Endothelial cell of umbilical vein (primary cell): Measurements from ENCODE around the gene COL13A1. TPM values are rescaled to one million over a fixed set of nuclear protein-coding genes. Genes with fewer than 3 reads are reported as not detected.

Experiments used
- BruUV-seq: library from RNA; stranded (reverse); fragments of 400-500 nt; replicated peaks from 2 replicates; lab custom pipeline; 2021; lab: Mats Ljungman, UMichigan
- CTCF ChIA-PET: fragments of 300-600, 350-600 bp; sonication (Branson Sonifier 250); formaldehyde crosslinking; loops from one replicate; lab custom pipeline; 2021; ENCODE audit warnings: antibody characterized with exemption, inconsistent platforms; lab: Charles Lee
- POLR2A ChIA-PET: fragments of 300-600, 350-600 bp; sonication (Branson Sonifier 250); formaldehyde crosslinking; loops from one replicate; lab custom pipeline; 2021; ENCODE audit warnings: antibody characterized with exemption, inconsistent platforms; lab: Charles Lee
- DNase-seq: peaks from one replicate; pipeline ENCODE4 v3.0.0-alpha.2; 2011; ENCODE audit warnings: low read depth, low spot score
- FAIRE-seq: peaks from 2 replicates; lab custom pipeline; 2011; peaks lifted over from hg19 to GRCh38; lab: Jason Lieb, UNC
- H2AFZ ChIP-seq: 2 replicates; pipeline ENCODE4 v1.6.0; 2012; ENCODE audit warnings: low read depth, low read length, control low read depth, inconsistent platforms
- H3K27ac ChIP-seq: 2 replicates; pipeline ENCODE4 v1.5.1; 2011; ENCODE audit warnings: low read depth, mild to moderate bottlenecking, control low read depth, low read length, moderate library complexity; ENCODE audit not compliant: insufficient read depth
- H3K27me3 ChIP-seq, 2 experiments: 2 replicates each; pipeline versions ENCODE4 v1.6.0 to v1.6.1; 2011; ENCODE audit warnings: low read length in 2 of 2, mixed read lengths in 1 of 2; ENCODE audit not compliant: control insufficient read depth in 2 of 2, insufficient read depth in 2 of 2
- H3K36me3 ChIP-seq, 2 experiments: 2 replicates in 1 of 2; 3 replicates in 1 of 2; pipeline ENCODE4 v1.5.1; 2011; ENCODE audit warnings: low read length in 2 of 2, mild to moderate bottlenecking in 1 of 2, moderate library complexity in 1 of 2; ENCODE audit not compliant: control insufficient read depth in 2 of 2, insufficient read depth in 2 of 2; ENCODE audit errors: extremely low read depth in 1 of 2
- H3K4me1 ChIP-seq: 3 replicates; pipeline ENCODE4 v1.5.1; 2011; ENCODE audit warnings: mild to moderate bottlenecking, low read length; ENCODE audit not compliant: control insufficient read depth, insufficient read depth; ENCODE audit errors: extremely low read depth
- H3K4me2 ChIP-seq: 2 replicates; pipeline ENCODE4 v1.6.1; 2011; ENCODE audit warnings: low read length, control low read depth, mixed read lengths; ENCODE audit not compliant: insufficient read depth
- H3K4me3 ChIP-seq, 3 experiments: fragments of 200-600 bp in 1 of 3; sonication (generic), shearing (Covaris generic) in 1 of 3; replicated peaks in 1 of 3; 2 replicates each; pipeline ENCODE4 v1.5.1; 2011 to 2016; ENCODE audit warnings: control low read depth in 3 of 3, low read length in 3 of 3, mild to moderate bottlenecking in 2 of 3, inconsistent platforms in 1 of 3, low read depth in 1 of 3, moderate library complexity in 1 of 3; ENCODE audit not compliant: insufficient read depth in 1 of 3
- H3K79me2 ChIP-seq: 2 replicates; pipeline ENCODE4 v1.6.0; 2012; ENCODE audit warnings: low read length, inconsistent platforms; ENCODE audit not compliant: control insufficient read depth, insufficient read depth
- H3K9ac ChIP-seq: replicated peaks from 2 replicates; pipeline ENCODE3; 2011; ENCODE audit warnings: low read length, control low read depth; ENCODE audit not compliant: insufficient read depth; ENCODE audit errors: extremely low read depth
- H3K9me1 ChIP-seq: replicated peaks from 3 replicates; pipeline ENCODE4 v1.6.0; 2011; ENCODE audit warnings: mild to moderate bottlenecking, low read length; ENCODE audit not compliant: control insufficient read depth, insufficient read depth; ENCODE audit errors: extremely low read depth
- H3K9me3 ChIP-seq: replicated peaks from 2 replicates; pipeline ENCODE4 v1.5.1; 2012; ENCODE audit warnings: low read length, inconsistent platforms; ENCODE audit not compliant: control insufficient read depth, insufficient read depth
- H4K20me1 ChIP-seq: replicated peaks from 2 replicates; pipeline ENCODE3; 2011; ENCODE audit warnings: mild to moderate bottlenecking, low read length; ENCODE audit not compliant: control insufficient read depth, insufficient read depth; ENCODE audit errors: extremely low read depth
- CTCF ChIP-seq, 2 donors: IDR thresholded peaks; 1 replicate in 1 of 2; 2 replicates in 1 of 2; pipeline ENCODE4 v1.5.1; 2011; ENCODE audit warnings: low read length in 2 of 2, mild to moderate bottlenecking in 2 of 2, moderate library complexity in 2 of 2, control low read depth in 1 of 2, inconsistent platforms in 1 of 2, low read depth in 1 of 2; ENCODE audit not compliant: insufficient read depth in 1 of 2; ENCODE audit errors: extremely low read depth in 1 of 2
- EZH2 ChIP-seq: IDR thresholded peaks from 2 replicates; pipeline ENCODE4 v1.6.1; 2012; ENCODE audit warnings: borderline replicate concordance, low read depth, mild to moderate bottlenecking, moderate library complexity, low read length, inconsistent platforms; ENCODE audit not compliant: severe bottlenecking
- FOS ChIP-seq: IDR thresholded peaks from 2 replicates; pipeline ENCODE4 v1.6.1; 2011; ENCODE audit warnings: mild to moderate bottlenecking, low read length, moderate library complexity, borderline replicate concordance; ENCODE audit not compliant: insufficient read depth
- GATA2 ChIP-seq: IDR thresholded peaks from 2 replicates; pipeline ENCODE4 v1.7.0; 2011; ENCODE audit warnings: low read depth, mild to moderate bottlenecking, moderate library complexity, mixed read lengths, low read length; ENCODE audit not compliant: insufficient read length, insufficient read depth
- JUN ChIP-seq: IDR thresholded peaks from 2 replicates; pipeline ENCODE4 v1.6.1; 2011; ENCODE audit warnings: borderline replicate concordance, low read depth; ENCODE audit not compliant: insufficient read length, insufficient read depth
- MAX ChIP-seq: IDR thresholded peaks from 2 replicates; pipeline ENCODE4 v1.6.1; 2011; ENCODE audit not compliant: insufficient read depth, insufficient read length
- MYC ChIP-seq: IDR thresholded peaks from one replicate; pipeline ENCODE4 v1.6.1; 2011; ENCODE audit warnings: mild to moderate bottlenecking, low read depth, low read length
- POLR2A ChIP-seq: IDR thresholded peaks from 2 replicates; pipeline ENCODE4 v1.6.1; 2012; ENCODE audit warnings: low read depth, mild to moderate bottlenecking, control low read depth, low read length
- POLR2AphosphoS5 ChIP-seq: IDR thresholded peaks from 2 replicates; pipeline ENCODE4 v1.6.1; 2012; ENCODE audit warnings: low read depth, mild to moderate bottlenecking, control low read depth, low read length, moderate library complexity; ENCODE audit not compliant: insufficient read depth
- dilution Hi-C: fragments of 300-500 bp; cut with MboI; formaldehyde crosslinking; loops from one replicate; pipeline ENCODE4 v1.15.0; 2019; ENCODE audit warnings: low sequenced_read_pairs; ENCODE audit not compliant: extremely low pct_ligation_motif_present
- intact Hi-C: fragments of 100-400 bp; cut with micrococcal nuclease; formaldehyde crosslinking; loops from one replicate; pipeline ENCODE4 v1.10.0; 2022
- polyA plus RNA-seq, 4 experiments: library from polyadenylated mRNA; depleted of rRNA in 3 of 4; stranded (reverse) in 3 of 4; unstranded in 1 of 4; fragments of >200 nt; gene quantifications; 2 replicates each; pipeline versions ENCODE4 v1.2.1 to v1.2.3, GENCODE V29; 2011 to 2012; ENCODE audit warnings: missing spikeins in 1 of 4
- total RNA-seq: library from RNA; stranded (reverse); gene quantifications from 2 replicates; pipeline ENCODE4 v1.2.3, GENCODE V29; 2021

COL13A1 gene
- total and polyA plus RNA-seq, 2 donors (not counting 3 experiments of a cell fraction or from before 2014, with no cell fraction given), result 21.4 to 47.5 TPM

- no peak overlapping the region for H3K4me3 ChIP-seq
- ChIA-PET POLR2A (interaction anchor here (0.5 kb wide), 1 partner anchor 273 kb away, joined by 3 read pairs; the partner anchor contains the start of gene SAR1A), CTCF (interaction anchor here (0.9 to 1.5 kb wide), 4 partner anchors 14 to 111 kb away, joined by 3 to 6 read pairs (median 4); no protein-coding TSS in a partner anchor)
- dilution Hi-C loops (no loop called here), intact Hi-C loops (no loop called here)
- no peak overlapping the region for H3K27ac ChIP-seq
- TF ChIP-seq MYC (no peak), POLR2AphosphoS5 (no peak), FOS (no peak), EZH2 (no peak), JUN (no peak)
- peaks cover 11% of the 10 kb centered on the region for H3K4me1 ChIP-seq
- H3K9ac ChIP-seq, result no peak overlapping the region
- FAIRE-seq, result no peak
- no peak for DNase-seq
- no peaks in the 10 kb centered on the region for H3K79me2 ChIP-seq
- H3K9me3 ChIP-seq, result no peaks in the 10 kb centered on the region
- H2AFZ ChIP-seq, result no peak overlapping the region
- no peaks in the 10 kb centered on the region for H3K9me1 ChIP-seq
- H3K27me3 ChIP-seq, result no peaks in the 10 kb centered on the region
- no peak overlapping the region for H3K4me2 ChIP-seq
- BruUV-seq, result no TSS peak
- H4K20me1 ChIP-seq, result no peaks in the 10 kb centered on the region
- H3K36me3 ChIP-seq, result no peaks in the 10 kb centered on the region
Observed at GRCh38 chr10:69897432-69897831, 95.7 kb downstream of the COL13A1 start.

- Histone ChIP-seq H3K4me2 (no peak overlapping the region), H2AFZ (no peak overlapping the region), H3K4me3 (no peak overlapping the region), H3K4me1 (peaks cover 11% of the 10 kb centered on the region), H4K20me1 (no peaks in the 10 kb centered on the region), H3K36me3 (no peaks in the 10 kb centered on the region), H3K27me3 (no peaks in the 10 kb centered on the region), H3K9ac (no peak overlapping the region), H3K9me1 (no peaks in the 10 kb centered on the region), H3K9me3 (no peaks in the 10 kb centered on the region), H3K79me2 (no peaks in the 10 kb centered on the region), H3K27ac (no peak overlapping the region)
- intact Hi-C loops (no loop called here), dilution Hi-C loops (no loop called here)
- FAIRE-seq, result no peak
- POLR2A ChIA-PET, result no interaction called here
- TF ChIP-seq FOS (no peak), GATA2 (no peak), CTCF (IDR thresholded peaks at IDR 0.05; ENCODE audit: extremely low read depth in 1 of 2, insufficient read depth in 1 of 2, low read depth in 1 of 2, low read length in 2 of 2) (no peak), MYC (no peak), MAX (no peak), POLR2A (no peak), EZH2 (no peak), JUN (no peak)
- no TSS peak for BruUV-seq
- CTCF ChIA-PET, result interaction anchor here (0.9 to 1.5 kb wide), 4 partner anchors 13 to 111 kb away, joined by 3 to 6 read pairs (median 4); no protein-coding TSS in a partner anchor
- no peak for DNase-seq
Observed at GRCh38 chr10:69897999-69898398, 96.3 kb downstream of the COL13A1 start.
